Heart left ventricle (tissue), 13 donors: ENCODE data around the gene TACSTD2.

Source experiments
- CTCF ChIP-seq, 12 donors: fragments of 200-600 bp; sonication (generic) in 4 of 12; IDR thresholded peaks; one replicate each; pipeline versions ENCODE4 v1.5.0 to v1.8.0; 2018 to 2022; ENCODE audit warnings: antibody characterized with exemption in 12 of 12, mild to moderate bottlenecking in 5 of 12
- POLR2A ChIP-seq, 2 donors: fragments of 450-650 bp; IDR thresholded peaks; one replicate each; pipeline ENCODE4 v1.6.1; 2017; ENCODE audit warnings: antibody characterized with exemption in 2 of 2, mild to moderate bottlenecking in 2 of 2, moderate library complexity in 2 of 2
- donor health status: ischemic (EF 13 %, LVEDD 7.1; RV severe dilation, severe dysfunction).
- donor health status: DM: no; HTN: yes; CAD: no.
- donor health status: DM: no; HTN: no; CAD: no.
- donor health status: ischemic (EF 25% LVEDD 6.9; RV normal size, moderate dysfunction).
- donor health status: ischemic (EF 25% LVEDD 5.7; RV mildly dilated, moderate dysfunction).
- donor health status: ischemic (EF 35%, LVEDD 5.7; RV mildly dilated, moderate dysfunction).
- donor health status: nonischemic (EF 11% LVEDD 7.7; RV severe dilation, severe dysfunction).
- donor health status: DM: yes; HTN: yes; CAD: no.
- donor health status: PGD.
- donor health status: ischemic (EF 29% LVEDD 5.4; RV normal size, mild dysfunction).
- donor health status: nonischemic (EF 23%, LVEDD 6.1; RV moderate dilation, normal function).

GRCh38 chr1:58576727-58577653, at the start of gene TACSTD2:
- TF ChIP-seq CTCF (IDR thresholded peaks at IDR 0.05): no peak
- no peak for TF ChIP-seq POLR2A (IDR thresholded peaks at IDR 0.05)
